ENCODE data around the gene VEGFD.

The VEGFD gene

GRCh38 chrX:15349046-15349445, 35.2 kb downstream of the VEGFD start:
- no peak overlapping the region for H3K4me3 ChIP-seq (ENCODE audit: low read depth, low read length)
- TF ChIP-seq CTCF (conservative IDR thresholded peaks at IDR 0.05; ENCODE audit: low read depth, low read length) = peak; percentile 59
- DNase-seq (ENCODE audit: low read depth) = peak; percentile 82

GRCh38 chrX:15345976-15346375, 38.2 kb downstream of the VEGFD start:
- no peak for TF ChIP-seq CTCF (conservative IDR thresholded peaks at IDR 0.05; ENCODE audit: low read depth, low read length)
- DNase-seq (ENCODE audit: low read depth) = no peak
- no peak overlapping the region for H3K4me3 ChIP-seq (ENCODE audit: low read depth, low read length)

- no peak for TF ChIP-seq CTCF (conservative IDR thresholded peaks at IDR 0.05; ENCODE audit: low read depth, low read length)
- H3K4me3 ChIP-seq (ENCODE audit: low read depth, low read length) = no peak overlapping the region
- no peak for DNase-seq (ENCODE audit: low read depth)
Observed at GRCh38 chrX:15344106-15344505, 40.1 kb downstream of the VEGFD start.

DNA sequence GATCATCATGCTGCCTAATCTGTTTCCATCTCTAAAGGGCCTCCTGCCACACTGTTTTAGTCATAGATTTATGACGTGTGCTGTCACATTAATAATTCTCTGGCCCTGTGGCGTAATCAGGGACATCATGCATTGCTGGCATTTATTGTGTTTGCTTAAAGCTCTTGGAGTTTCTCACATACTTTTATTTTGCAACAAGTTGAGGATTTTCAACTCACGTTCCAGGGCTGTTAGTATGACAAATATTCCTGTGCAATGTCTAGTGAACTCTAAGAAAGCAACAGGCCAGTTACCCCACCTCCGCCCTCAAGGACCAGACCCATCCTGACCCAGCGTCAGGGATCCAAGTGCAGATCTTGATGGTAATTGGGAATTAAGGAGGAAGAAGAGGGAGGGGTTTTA, 41.1 kb downstream of the VEGFD start:
- H3K4me3 ChIP-seq (ENCODE audit: low read depth, low read length) = no peak overlapping the region
- DNase-seq (ENCODE audit: low read depth) = no peak
- TF ChIP-seq CTCF (conservative IDR thresholded peaks at IDR 0.05; ENCODE audit: low read depth, low read length) = no peak

GRCh38 chrX:15340867-15341266, 43.3 kb downstream of the VEGFD start:
- no peak overlapping the region for H3K4me3 ChIP-seq (ENCODE audit: low read depth, low read length)
- no peak for TF ChIP-seq CTCF (conservative IDR thresholded peaks at IDR 0.05; ENCODE audit: low read depth, low read length)
- no peak for DNase-seq (ENCODE audit: low read depth)

DNA sequence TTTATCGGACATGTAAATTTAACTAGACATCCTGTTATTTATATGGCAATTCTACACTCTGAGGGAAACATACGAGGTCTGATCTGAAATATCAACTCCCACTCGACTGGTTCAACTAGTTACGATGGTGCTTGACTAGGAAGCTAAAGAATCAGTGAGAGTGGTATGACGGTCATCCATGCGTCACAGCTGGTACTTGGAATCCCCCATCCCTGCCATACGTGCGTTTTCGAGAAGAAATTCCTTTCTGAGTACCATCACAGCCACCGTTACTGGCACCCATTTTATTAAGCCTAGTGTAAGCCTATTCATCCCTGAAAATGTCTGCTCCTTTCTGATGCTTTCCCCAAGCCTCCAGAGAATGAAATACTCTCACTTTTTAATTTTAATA, 48.2 kb downstream of the VEGFD start:
- peak; percentile 55 for DNase-seq (ENCODE audit: low read depth)
- H3K4me3 ChIP-seq (ENCODE audit: low read depth, low read length) = peak overlapping the region; percentile 57
- no peak for TF ChIP-seq CTCF (conservative IDR thresholded peaks at IDR 0.05; ENCODE audit: low read depth, low read length)

DNA sequence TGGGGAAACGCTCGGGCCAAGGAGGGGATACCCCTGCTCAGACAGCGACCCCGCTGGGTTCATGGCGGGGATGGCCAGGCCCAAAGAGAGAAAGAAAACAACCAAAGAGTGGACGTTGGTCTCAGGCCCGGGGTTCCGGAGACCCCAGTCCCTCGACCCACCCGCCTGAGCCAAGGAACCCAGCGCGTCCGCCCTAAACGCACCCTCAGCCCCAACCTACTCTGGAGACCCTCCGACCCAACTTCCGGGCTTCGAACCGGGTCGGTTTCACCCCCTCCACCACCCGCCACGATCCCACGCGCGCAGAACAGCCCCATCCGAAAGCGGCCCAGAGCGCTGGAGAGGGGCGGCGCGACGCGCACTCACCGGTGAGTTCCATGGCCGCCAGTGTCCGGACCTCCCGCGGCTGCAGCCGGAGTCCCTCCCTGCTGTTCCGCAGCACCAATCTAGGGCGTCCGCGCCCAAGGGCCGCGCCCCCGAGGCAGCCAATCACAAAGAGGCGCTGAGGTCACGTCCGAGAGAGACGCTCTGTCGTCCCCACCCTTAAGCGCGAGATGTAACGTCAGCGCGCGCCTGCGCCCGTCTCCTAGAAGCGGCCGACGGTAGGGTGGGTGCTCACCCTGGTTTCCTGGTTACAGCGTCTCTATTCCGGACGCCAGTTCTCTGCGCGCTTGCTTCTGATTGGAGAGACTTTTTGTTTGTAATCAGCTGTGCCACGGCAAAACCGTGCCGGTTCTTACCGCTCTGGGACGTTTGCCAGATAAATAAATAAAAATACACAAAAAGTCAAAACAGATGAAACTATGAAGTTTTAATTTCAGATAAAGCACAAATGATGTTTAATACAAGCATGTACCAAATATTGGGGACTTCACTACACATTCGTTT, 48.8 kb downstream of the VEGFD start, which contains the start of gene PIGA:
Gene PIGA, minus strand, starts transcription at position 389 of the 888 bp plus-strand sequence. CDS start 3,593 bp downstream, outside the sequence.
- DNase-seq (ENCODE audit: low read depth) = peak; percentile 98
- TF ChIP-seq CTCF (conservative IDR thresholded peaks at IDR 0.05; ENCODE audit: low read depth, low read length) = no peak
- peak within 1 kb of the TSS; percentile 78 for H3K4me3 ChIP-seq (ENCODE audit: low read depth, low read length)

All from choroid plexus epithelial cell (primary cell).